ENCODE results near the gene FOXJ1. TPM values are rescaled to one million over a fixed set of nuclear protein-coding genes. Genes with fewer than 3 reads are reported as not detected.

FOXJ1 gene
- total RNA-seq, 4 donors from 2014 or later = not detected

DNA sequence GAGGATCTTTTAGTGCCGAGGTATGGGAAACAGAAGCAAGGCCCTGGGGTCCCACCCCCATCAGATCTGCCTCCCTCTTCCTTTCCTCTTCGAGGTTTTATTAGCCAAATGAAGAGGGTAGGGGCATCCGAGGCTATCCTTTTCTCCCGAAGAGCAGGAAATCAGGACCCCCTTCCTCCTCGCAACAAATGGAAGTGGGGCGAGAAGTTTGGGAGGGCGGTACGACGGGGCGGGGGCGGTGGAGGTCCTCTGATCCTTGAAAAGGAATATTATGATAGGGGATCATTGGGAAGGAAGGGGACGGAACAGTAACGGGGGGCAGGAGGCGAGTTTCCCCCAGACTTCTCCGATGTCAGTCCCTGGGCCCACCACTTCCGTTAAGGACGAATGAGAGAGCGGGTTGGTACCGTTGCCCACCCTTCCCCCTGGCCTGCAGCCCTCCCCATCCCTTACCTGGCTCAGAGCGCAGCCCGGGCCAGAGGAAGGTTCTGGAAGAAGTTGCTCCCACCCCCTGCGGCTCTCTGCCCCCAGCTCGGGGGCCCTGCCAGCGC, 309 bp downstream of the FOXJ1 start:
- Histone ChIP-seq H3K4me1 (peaks cover 3 to 50% (median 22%) of the 10 kb centered on the region in 4 donors), H3K9me3 (no peaks in the 10 kb centered on the region), H3K27ac (no peak overlapping the region), H3K36me3 (peaks cover 0 to 4% (median 0%) of the 10 kb centered on the region in 3 donors), H3K4me3 (peak overlapping the region; percentile 27 to 56 (median 50)), H3K27me3 (peaks cover 2 to 53% of the 10 kb centered on the region in 2 donors)
- no peak for TF ChIP-seq POLR2A (IDR thresholded peaks at IDR 0.05)
- no peak for TF ChIP-seq CTCF (IDR thresholded peaks at IDR 0.05)
- no peak for TF ChIP-seq EP300 (IDR thresholded peaks at IDR 0.05)
- no peak for DNase-seq (ENCODE audit: low spot score in 2 of 2)
- 2 to 4% methylated on average over 19 to 21 of the region's 24 CpGs for WGBS, 2 donors

DNA sequence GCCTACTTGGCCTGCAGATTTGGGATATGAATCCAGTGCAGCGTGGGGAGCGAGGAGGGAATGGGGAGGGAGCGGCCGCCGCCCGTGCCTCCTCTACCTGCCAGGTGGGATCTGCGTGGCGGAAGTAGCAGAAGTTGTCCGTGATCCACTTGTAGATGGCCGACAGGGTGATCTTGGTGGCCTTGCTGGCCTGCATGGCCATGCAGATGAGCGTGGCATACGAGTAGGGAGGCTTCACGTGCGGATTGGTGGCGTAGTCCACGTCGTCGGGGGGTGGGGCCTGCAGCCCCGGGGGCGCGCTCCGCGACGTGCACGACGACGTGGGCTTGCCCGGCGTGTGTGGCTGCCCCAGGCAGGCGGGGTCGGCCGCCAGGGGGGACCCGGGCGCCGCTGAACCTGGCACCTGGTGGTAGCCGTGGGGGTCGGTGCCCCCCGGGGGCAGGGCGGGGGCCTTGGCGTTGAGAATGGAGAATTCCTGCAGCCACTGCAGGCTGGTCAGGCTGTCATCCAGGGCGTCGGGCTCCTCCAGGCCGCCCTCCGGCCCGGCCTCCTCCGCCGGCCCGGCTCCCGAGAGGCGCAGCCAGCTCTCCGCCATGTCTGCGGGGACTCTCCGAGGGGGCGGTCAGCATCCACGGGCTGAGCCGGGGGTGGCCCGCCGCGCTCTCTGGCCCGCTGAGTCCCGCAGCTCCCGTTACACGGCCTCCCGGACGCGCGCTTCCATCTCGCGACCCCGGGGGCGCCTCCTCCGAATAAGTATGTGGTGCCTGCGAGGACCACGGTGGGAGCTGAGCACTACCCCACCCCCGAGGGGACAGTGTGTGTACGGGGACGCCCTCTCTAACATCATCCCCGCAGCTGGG, 1.0 kb downstream of the FOXJ1 start:
- peaks cover 0 to 3% (median 0%) of the 10 kb centered on the region in 3 donors for H3K36me3 ChIP-seq
- TF ChIP-seq EP300 (IDR thresholded peaks at IDR 0.05) (no peak), CTCF (IDR thresholded peaks at IDR 0.05) (no peak), POLR2A (IDR thresholded peaks at IDR 0.05) (no peak)
- peaks cover 3 to 50% (median 22%) of the 10 kb centered on the region in 4 donors for H3K4me1 ChIP-seq
- H3K9me3 ChIP-seq = no peaks in the 10 kb centered on the region
- 19 to 20% methylated on average over 23 to 36 of the region's 78 CpGs for WGBS, 2 donors
- peaks cover 2 to 60% of the 10 kb centered on the region in 2 donors for H3K27me3 ChIP-seq
- peak overlapping the region in 2 of 4 donors; percentile 29 to 56 for H3K4me3 ChIP-seq
- no peak overlapping the region for H3K27ac ChIP-seq
- no peak for DNase-seq (ENCODE audit: low spot score in 2 of 2)

GRCh38 chr17:76138896-76139752, 1.9 kb downstream of the FOXJ1 start:
- no peak overlapping the region for H3K27ac ChIP-seq
- H3K27me3 ChIP-seq = peaks cover 2 to 69% of the 10 kb centered on the region in 2 donors
- H3K4me1 ChIP-seq = peaks cover 3 to 49% (median 22%) of the 10 kb centered on the region in 4 donors
- no peak for DNase-seq (ENCODE audit: low spot score in 2 of 2)
- no peaks in the 10 kb centered on the region for H3K9me3 ChIP-seq
- no peak overlapping the region for H3K4me3 ChIP-seq
- H3K36me3 ChIP-seq = no peaks in the 10 kb centered on the region
- no peak for TF ChIP-seq CTCF (IDR thresholded peaks at IDR 0.05)
- TF ChIP-seq POLR2A (IDR thresholded peaks at IDR 0.05) = no peak
- no peak for TF ChIP-seq EP300 (IDR thresholded peaks at IDR 0.05)
- WGBS, 2 donors = 49 to 57% methylated on average over 13 to 15 of the region's 15 CpGs

GRCh38 chr17:76138234-76138895, 2.7 kb downstream of the FOXJ1 start:
- peaks cover 2 to 76% of the 10 kb centered on the region in 2 donors for H3K27me3 ChIP-seq

More at GRCh38 chr17:76138234-76138895, 2.7 kb downstream of the FOXJ1 start:
- Histone ChIP-seq H3K27ac (no peak overlapping the region), H3K4me1 (peaks cover 3 to 49% (median 22%) of the 10 kb centered on the region in 4 donors), H3K36me3 (no peaks in the 10 kb centered on the region), H3K9me3 (no peaks in the 10 kb centered on the region), H3K4me3 (no peak overlapping the region)
- DNase-seq (ENCODE audit: low spot score in 2 of 2) = no peak
- no peak for TF ChIP-seq CTCF (IDR thresholded peaks at IDR 0.05)
- no peak for TF ChIP-seq EP300 (IDR thresholded peaks at IDR 0.05)
- no peak for TF ChIP-seq POLR2A (IDR thresholded peaks at IDR 0.05)
- 44 to 47% methylated on average over 23 of the region's 23 CpGs for WGBS, 2 donors

Measured in tibial nerve (tissue), 4 donors.